WTC11 (cell line): Measurements from ENCODE around the gene SLIT1. TPM values are rescaled to one million over a fixed set of nuclear protein-coding genes. Genes with fewer than 3 reads are reported as not detected.

Source experiments
- ATAC-seq: fragments of 200-7000 bp; cut with Tn5 transposase; 2 replicates; pipeline ENCODE4 v1.10.0; 2021; ENCODE audit warnings: mild to moderate bottlenecking, moderate library complexity
- CTCF ChIA-PET: fragments of 300-600 bp; sonication (Branson Sonifier 250); formaldehyde crosslinking; loops from one replicate; lab custom pipeline; 2021; ENCODE audit warnings: antibody characterized with exemption; lab: Charles Lee
- POLR2A ChIA-PET: fragments of 350-600 bp; sonication (Branson Sonifier 250); formaldehyde crosslinking; loops from one replicate; lab custom pipeline; 2021; ENCODE audit warnings: antibody characterized with exemption; lab: Charles Lee
- DNase-seq: peaks from one replicate; pipeline ENCODE4 v3.0.0; 2021; ENCODE audit warnings: low spot score
- H3K27ac Mint-ChIP-seq: 2 replicates; pipeline ENCODE4 v1.8.0; 2021; ENCODE audit warnings: mixed read lengths
- H3K27me3 Mint-ChIP-seq: 2 replicates; pipeline ENCODE4 v1.8.0; 2021; ENCODE audit warnings: low read depth, mild to moderate bottlenecking, moderate library complexity, mixed read lengths
- H3K36me3 Mint-ChIP-seq: 2 replicates; pipeline ENCODE4 v1.8.0; 2021; ENCODE audit warnings: mixed read lengths
- H3K4me1 Mint-ChIP-seq: 2 replicates; pipeline ENCODE4 v1.8.0; 2022; ENCODE audit warnings: mixed read lengths
- H3K4me3 Mint-ChIP-seq: 2 replicates; pipeline ENCODE4 v1.8.0; 2021; ENCODE audit warnings: mild to moderate bottlenecking, moderate library complexity, mixed read lengths
- H3K9me3 Mint-ChIP-seq: 2 replicates; pipeline ENCODE4 v1.8.0; 2021; ENCODE audit warnings: mixed read lengths
- AR ChIP-seq: fragments of 250-450 bp; sonication (Bioruptor Pico); IDR thresholded peaks from 2 replicates; pipeline ENCODE4 v1.9.0; 2021; ENCODE audit warnings: mild to moderate bottlenecking
- ATF1 ChIP-seq: sonication (generic); formaldehyde crosslinking; IDR thresholded peaks from 2 replicates; pipeline ENCODE4 v1.8.1; 2023; ENCODE audit warnings: mild to moderate bottlenecking, moderate library complexity, missing genetic modification reagents
- ATF3 ChIP-seq: sonication (generic); formaldehyde crosslinking; conservative IDR thresholded peaks from 2 replicates; pipeline ENCODE4 v1.8.1; 2022; ENCODE audit warnings: mild to moderate bottlenecking, missing genetic modification reagents
- ATF6 ChIP-seq: sonication (generic); formaldehyde crosslinking; IDR thresholded peaks from 2 replicates; pipeline ENCODE4 v1.8.1; 2023; ENCODE audit warnings: mild to moderate bottlenecking, missing genetic modification reagents
- CREB1 ChIP-seq: sonication (generic); formaldehyde crosslinking; IDR thresholded peaks from 2 replicates; pipeline ENCODE4 v1.8.0; 2023; ENCODE audit warnings: mild to moderate bottlenecking, missing genetic modification reagents
- ETV6 ChIP-seq: sonication (generic); formaldehyde crosslinking; IDR thresholded peaks from 2 replicates; pipeline ENCODE4 v1.8.1; 2022; ENCODE audit warnings: mild to moderate bottlenecking, missing genetic modification reagents
- GRHL2 ChIP-seq: fragments of 250-450 bp; sonication (Bioruptor Pico); IDR thresholded peaks from 2 replicates; pipeline ENCODE4 v1.8.0; 2022; ENCODE audit warnings: mild to moderate bottlenecking, moderate library complexity; ENCODE audit not compliant: insufficient replicate concordance, severe bottlenecking
- HMGXB4 ChIP-seq: sonication (generic); formaldehyde crosslinking; IDR thresholded peaks from 2 replicates; pipeline ENCODE4 v1.8.1; 2023; ENCODE audit warnings: mild to moderate bottlenecking, moderate library complexity, missing genetic modification reagents
- KAT7 ChIP-seq: sonication (generic); formaldehyde crosslinking; IDR thresholded peaks from 2 replicates; pipeline ENCODE4 v1.8.1; 2023; ENCODE audit warnings: missing genetic modification reagents, mild to moderate bottlenecking, borderline replicate concordance
- MXD4 ChIP-seq: fragments of 250-450 bp; sonication (Bioruptor Pico); IDR thresholded peaks from 2 replicates; pipeline ENCODE4 v1.8.0; 2021; ENCODE audit warnings: mild to moderate bottlenecking, moderate library complexity, borderline replicate concordance
- MYBL2 ChIP-seq: sonication (generic); formaldehyde crosslinking; IDR thresholded peaks from 2 replicates; pipeline ENCODE4 v1.8.1; 2023; ENCODE audit warnings: mild to moderate bottlenecking, moderate library complexity, missing genetic modification reagents
- NFYB ChIP-seq: sonication (generic); formaldehyde crosslinking; conservative IDR thresholded peaks from 2 replicates; pipeline ENCODE4 v1.8.0; 2022; ENCODE audit warnings: low read depth, missing genetic modification reagents
- NR2C2 ChIP-seq: sonication (generic); formaldehyde crosslinking; IDR thresholded peaks from 2 replicates; pipeline ENCODE4 v1.8.0; 2022; ENCODE audit warnings: mild to moderate bottlenecking, missing genetic modification reagents
- NR3C1 ChIP-seq: sonication (generic); formaldehyde crosslinking; conservative IDR thresholded peaks from 2 replicates; pipeline ENCODE4 v1.8.1; 2023; ENCODE audit warnings: low read depth, mild to moderate bottlenecking, missing genetic modification reagents
- OVOL2 ChIP-seq: fragments of 250-450 bp; sonication (Bioruptor Pico); IDR thresholded peaks from 2 replicates; pipeline ENCODE4 v1.9.0; 2021; ENCODE audit warnings: mild to moderate bottlenecking, borderline replicate concordance
- PREB ChIP-seq: sonication (generic); formaldehyde crosslinking; IDR thresholded peaks from 2 replicates; pipeline ENCODE4 v1.8.1; 2022; ENCODE audit warnings: mild to moderate bottlenecking, missing genetic modification reagents, moderate library complexity, borderline replicate concordance
- PRRX2 ChIP-seq: fragments of 250-450 bp; sonication (Bioruptor Pico); IDR thresholded peaks from 2 replicates; pipeline ENCODE4 v1.8.0; 2021; ENCODE audit warnings: mild to moderate bottlenecking
- SP1 ChIP-seq: sonication (generic); formaldehyde crosslinking; conservative IDR thresholded peaks from 2 replicates; pipeline ENCODE4 v1.8.1; 2022; ENCODE audit warnings: missing genetic modification reagents
- USF1 ChIP-seq: sonication (generic); formaldehyde crosslinking; IDR thresholded peaks from 2 replicates; pipeline ENCODE4 v1.8.0; 2022; ENCODE audit warnings: mild to moderate bottlenecking, missing genetic modification reagents
- ZNF263 ChIP-seq: sonication (generic); formaldehyde crosslinking; IDR thresholded peaks from 2 replicates; pipeline ENCODE4 v1.8.1; 2022; ENCODE audit warnings: low read depth, mild to moderate bottlenecking, moderate library complexity, missing genetic modification reagents
- ZNF416 ChIP-seq: fragments of 250-450 bp; sonication (Bioruptor Pico); IDR thresholded peaks from 2 replicates; pipeline ENCODE4 v1.9.0; 2021; ENCODE audit warnings: mild to moderate bottlenecking, inconsistent platforms
- ZNF671 ChIP-seq: fragments of 250-450 bp; sonication (Bioruptor Pico); IDR thresholded peaks from 2 replicates; pipeline ENCODE4 v1.8.0; 2021; ENCODE audit warnings: mild to moderate bottlenecking
- total RNA-seq: library from RNA; stranded (reverse); gene quantifications from 3 replicates; pipeline ENCODE4 v1.2.3, GENCODE V29; 2021

SLIT1 gene
- total RNA-seq, 1 experiment from 2014 or later, result 1.6 TPM

GRCh38 chr10:97229322-97230015 lies 43.7 kb upstream of the SLIT1 start:
- no peak overlapping the region for H3K27ac Mint-ChIP-seq
- H3K4me1 Mint-ChIP-seq, result no peaks in the 10 kb centered on the region
- no peak for ATAC-seq
- no peak for DNase-seq
- ChIA-PET POLR2A (no interaction called here), CTCF (no interaction called here)
- no peak for TF ChIP-seq ATF3
- no peak for TF ChIP-seq KAT7
- no peak for TF ChIP-seq NFYB (CRISPR knock-in tag)
- TF ChIP-seq PREB (CRISPR knock-in tag), result no peak
- TF ChIP-seq NR3C1 (CRISPR knock-in tag), result no peak
- no peak for TF ChIP-seq ZNF263 (CRISPR knock-in tag)
- no peak for TF ChIP-seq ATF1
- no peak for TF ChIP-seq ZNF671 (CRISPR knock-in tag)
- TF ChIP-seq CREB1 (CRISPR knock-in tag), result no peak
- TF ChIP-seq GRHL2 (CRISPR knock-in tag), result no peak
- TF ChIP-seq OVOL2 (CRISPR knock-in tag), result no peak
- TF ChIP-seq PRRX2, result no peak
- no peak for TF ChIP-seq ZNF416 (CRISPR knock-in tag)
- TF ChIP-seq ETV6 (CRISPR knock-in tag), result no peak
- no peak for TF ChIP-seq USF1
- TF ChIP-seq ATF6, result no peak
- no peak for TF ChIP-seq SP1 (CRISPR knock-in tag)
- no peak for TF ChIP-seq MYBL2
- TF ChIP-seq HMGXB4, result no peak
- no peak for TF ChIP-seq MXD4
- H3K36me3 Mint-ChIP-seq, result peaks cover 10% of the 10 kb centered on the region
- H3K27me3 Mint-ChIP-seq, result no peaks in the 10 kb centered on the region
- no peaks in the 10 kb centered on the region for H3K9me3 Mint-ChIP-seq
- no peak overlapping the region for H3K4me3 Mint-ChIP-seq

- Mint-ChIP-seq H3K27me3 (no peaks in the 10 kb centered on the region), H3K9me3 (no peaks in the 10 kb centered on the region), H3K4me3 (no peak overlapping the region), H3K4me1 (no peaks in the 10 kb centered on the region), H3K36me3 (peaks cover 10% of the 10 kb centered on the region), H3K27ac (no peak overlapping the region)
- TF ChIP-seq ZNF671 (CRISPR knock-in tag), result no peak
- no peak for TF ChIP-seq NR2C2 (CRISPR knock-in tag)
- no peak for TF ChIP-seq AR (CRISPR knock-in tag)
- POLR2A ChIA-PET, result no interaction called here
- DNase-seq, result no peak
- ATAC-seq, result no peak
- CTCF ChIA-PET, result no interaction called here
Observed at GRCh38 chr10:97228775-97229157, 43.0 kb upstream of the SLIT1 start.
